Hepatocyte (in vitro differentiated cells): ENCODE results near the gene HTR2A.

Experiments used
- EZH2 ChIP-seq: fragments of 200-600 bp; sonication (generic); IDR thresholded peaks from 2 replicates; pipeline ENCODE4 v1.6.1; 2016; ENCODE audit warnings: antibody characterized with exemption, mild to moderate bottlenecking, borderline replicate concordance
- EZH2phosphoT487 ChIP-seq: fragments of 200-600 bp; sonication (generic); IDR thresholded peaks from one replicate; pipeline ENCODE4 v1.6.1; 2018; ENCODE audit warnings: antibody characterized with exemption, mild to moderate bottlenecking, low read depth, moderate library complexity; ENCODE audit not compliant: unreplicated experiment, severe bottlenecking
- TF ChIP-seq, protein P1 (sequence below): fragments of 200-600 bp; sonication (generic); IDR thresholded peaks from 2 replicates; pipeline ENCODE4 v1.5.1; 2016; ENCODE audit warnings: antibody characterized with exemption, mild to moderate bottlenecking; ENCODE audit not compliant: poor library complexity

DNA sequence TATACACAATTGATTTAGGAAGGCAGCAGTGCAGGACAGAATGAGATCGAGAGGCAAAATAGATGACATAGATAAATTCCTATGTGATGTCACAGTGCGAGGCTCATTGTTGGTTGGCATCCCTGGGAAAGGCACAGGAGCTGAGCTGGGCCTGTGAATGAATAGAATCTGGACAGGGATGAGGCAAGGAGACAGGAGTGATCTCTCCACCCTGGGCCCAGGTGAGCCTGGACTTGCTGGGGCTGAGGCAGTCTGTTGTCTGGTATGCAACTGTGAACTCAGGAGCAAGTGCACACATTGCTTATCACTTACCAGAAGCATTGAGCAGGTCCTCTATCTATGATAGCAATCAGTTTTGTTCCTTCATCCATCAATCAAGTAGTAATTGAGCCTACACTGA lies 51.7 kb downstream of the HTR2A start:
- TF ChIP-seq, protein P1, sequence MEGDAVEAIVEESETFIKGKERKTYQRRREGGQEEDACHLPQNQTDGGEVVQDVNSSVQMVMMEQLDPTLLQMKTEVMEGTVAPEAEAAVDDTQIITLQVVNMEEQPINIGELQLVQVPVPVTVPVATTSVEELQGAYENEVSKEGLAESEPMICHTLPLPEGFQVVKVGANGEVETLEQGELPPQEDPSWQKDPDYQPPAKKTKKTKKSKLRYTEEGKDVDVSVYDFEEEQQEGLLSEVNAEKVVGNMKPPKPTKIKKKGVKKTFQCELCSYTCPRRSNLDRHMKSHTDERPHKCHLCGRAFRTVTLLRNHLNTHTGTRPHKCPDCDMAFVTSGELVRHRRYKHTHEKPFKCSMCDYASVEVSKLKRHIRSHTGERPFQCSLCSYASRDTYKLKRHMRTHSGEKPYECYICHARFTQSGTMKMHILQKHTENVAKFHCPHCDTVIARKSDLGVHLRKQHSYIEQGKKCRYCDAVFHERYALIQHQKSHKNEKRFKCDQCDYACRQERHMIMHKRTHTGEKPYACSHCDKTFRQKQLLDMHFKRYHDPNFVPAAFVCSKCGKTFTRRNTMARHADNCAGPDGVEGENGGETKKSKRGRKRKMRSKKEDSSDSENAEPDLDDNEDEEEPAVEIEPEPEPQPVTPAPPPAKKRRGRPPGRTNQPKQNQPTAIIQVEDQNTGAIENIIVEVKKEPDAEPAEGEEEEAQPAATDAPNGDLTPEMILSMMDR: no peak
- TF ChIP-seq EZH2: no peak
- no peak for TF ChIP-seq EZH2phosphoT487
